HG02970 (cell line): ENCODE data around the gene CCR1.
"Not testable (repeated sequence)": the region's sequence is repeated elsewhere in the genome, so short reads cannot be mapped to it uniquely, and the experiment has no call there.

Source experiments
- ATAC-seq: cut with Tn5 transposase; IDR thresholded peaks from one replicate; pipeline ENCODE4 v1.9.1; 2021; ENCODE audit warnings: mild to moderate bottlenecking, moderate library complexity, moderate number of reproducible peaks; ENCODE audit not compliant: unreplicated experiment, low FRiP score

CCR1 gene

GRCh38 chr3:46186471-46187340 lies 21.4 kb downstream of the CCR1 start:
- peak; percentile 73 for ATAC-seq

GRCh38 chr3:46184469-46184868 lies 23.6 kb downstream of the CCR1 start:
- ATAC-seq: no peak

GRCh38 chr3:46183330-46183729 lies 24.8 kb downstream of the CCR1 start:
- ATAC-seq: no peak

GRCh38 chr3:46168583-46169345 lies 39.3 kb downstream of the CCR1 start:
- ATAC-seq: no peak

GRCh38 chr3:46163556-46164041 lies 44.5 kb downstream of the CCR1 start:
- no peak for ATAC-seq

- no peak for ATAC-seq
Measured at GRCh38 chr3:46162975-46163555, 45.0 kb downstream of the CCR1 start.

GRCh38 chr3:46157685-46158084 lies 50.4 kb downstream of the CCR1 start:
- not testable (repeated sequence) for ATAC-seq

- ATAC-seq: no peak
Measured at GRCh38 chr3:46154311-46154710, 53.8 kb downstream of the CCR1 start.
